Neural cell (in vitro differentiated cells): ENCODE results near the gene NGFR. TPM values are rescaled to one million over a fixed set of nuclear protein-coding genes. Genes with fewer than 3 reads are reported as not detected.

Experiments used
- H2AFZ ChIP-seq: fragments of 200-600, 300-800 bp; sonication (generic), shearing (Covaris generic); 2 replicates; pipeline ENCODE4 v1.6.0; 2014; ENCODE audit warnings: low read depth, mild to moderate bottlenecking, antibody characterized with exemption, low read length, moderate library complexity
- H3F3A ChIP-seq: fragments of 200-600 bp; shearing (Covaris generic); 2 replicates; pipeline ENCODE4 v1.6.1; 2016; ENCODE audit warnings: mild to moderate bottlenecking, moderate library complexity, mixed read lengths, antibody characterized with exemption, low read length; ENCODE audit not compliant: insufficient read depth, poor library complexity, severe bottlenecking
- H3K27ac ChIP-seq: fragments of 200-600, 300-800 bp; sonication (generic), shearing (Covaris generic); 2 replicates; pipeline ENCODE4 v1.5.1; 2014; ENCODE audit warnings: mild to moderate bottlenecking, low read length, moderate library complexity
- H3K27me3 ChIP-seq: fragments of 300-800, 200-600 bp; sonication (generic), shearing (Covaris generic); 2 replicates; pipeline ENCODE4 v1.6.0; 2014; ENCODE audit warnings: mild to moderate bottlenecking, low read depth, low read length, moderate library complexity; ENCODE audit not compliant: insufficient read depth
- H3K36me3 ChIP-seq: fragments of 300-800, 200-600 bp; sonication (generic), shearing (Covaris generic); 2 replicates; pipeline ENCODE4 v1.5.1; 2014; ENCODE audit warnings: mild to moderate bottlenecking, antibody characterized with exemption, low read length, moderate library complexity; ENCODE audit not compliant: insufficient read depth
- H3K4me2 ChIP-seq: fragments of 300-800, 200-600 bp; sonication (generic), shearing (Covaris generic); 2 replicates; pipeline ENCODE4 v1.6.0; 2014; ENCODE audit warnings: mild to moderate bottlenecking, low read length
- H3K4me3 ChIP-seq: fragments of 300-800, 200-600 bp; sonication (generic), shearing (Covaris generic); 2 replicates; pipeline ENCODE4 v1.5.1; 2014; ENCODE audit warnings: mild to moderate bottlenecking, low read length, moderate library complexity
- H3K79me2 ChIP-seq: fragments of 200-600 bp; shearing (Covaris generic); replicated peaks from 2 replicates; pipeline ENCODE4 v1.6.0; 2014; ENCODE audit warnings: mild to moderate bottlenecking, low read length, moderate library complexity; ENCODE audit not compliant: insufficient read depth
- H3K9ac ChIP-seq: fragments of 300-800, 200-600 bp; sonication (generic), shearing (Covaris generic); 2 replicates; pipeline ENCODE4 v1.6.1; 2016; ENCODE audit warnings: mild to moderate bottlenecking, low read length, mixed read lengths
- H3K9me2 ChIP-seq: fragments of 200-600 bp; shearing (Covaris generic); 2 replicates; pipeline ENCODE4 v1.6.1; 2016; ENCODE audit warnings: mild to moderate bottlenecking, low read length, mixed read lengths; ENCODE audit not compliant: insufficient read depth
- H3K9me3 ChIP-seq: fragments of 200-600, 300-800 bp; sonication (generic), shearing (Covaris generic); 2 replicates; pipeline ENCODE4 v1.6.1; 2016; ENCODE audit warnings: mild to moderate bottlenecking, mixed run types, low read length, moderate library complexity, mixed read lengths
- H4K20me1 ChIP-seq: fragments of 200-600 bp; shearing (Covaris generic); 2 replicates; pipeline ENCODE4 v1.6.1; 2016; ENCODE audit warnings: mild to moderate bottlenecking, mixed run types; ENCODE audit not compliant: insufficient read depth
- CTCF ChIP-seq: fragments of 450-650 bp; IDR thresholded peaks from 2 replicates; pipeline ENCODE4 v1.5.1; 2014; ENCODE audit warnings: antibody characterized with exemption, mild to moderate bottlenecking, moderate library complexity; ENCODE audit not compliant: poor library complexity, severe bottlenecking
- EP300 ChIP-seq: fragments of 450-650 bp; conservative IDR thresholded peaks from 2 replicates; pipeline ENCODE4 v1.6.1; 2014; ENCODE audit warnings: antibody characterized with exemption, mild to moderate bottlenecking, moderate library complexity; ENCODE audit not compliant: poor library complexity, severe bottlenecking
- EZH2 ChIP-seq: fragments of 200-600, 300-800 bp; shearing (Covaris generic), sonication (generic); IDR thresholded peaks from 2 replicates; pipeline ENCODE4 v1.6.1; 2014; ENCODE audit warnings: antibody characterized with exemption, low read length, borderline replicate concordance, mild to moderate bottlenecking; ENCODE audit not compliant: insufficient read depth, poor library complexity, severe bottlenecking
- MXI1 ChIP-seq: fragments of 450-650 bp; conservative IDR thresholded peaks from 2 replicates; pipeline ENCODE4 v1.6.1; 2014; ENCODE audit warnings: antibody characterized with exemption, mild to moderate bottlenecking; ENCODE audit not compliant: poor library complexity, severe bottlenecking
- POLR2AphosphoS5 ChIP-seq: IDR thresholded peaks from 2 replicates; pipeline ENCODE4 v1.6.1; 2012
- RAD21 ChIP-seq: fragments of 450-650 bp; conservative IDR thresholded peaks from 2 replicates; pipeline ENCODE4 v1.6.1; 2014; ENCODE audit warnings: antibody characterized with exemption, mild to moderate bottlenecking, moderate library complexity
- REST ChIP-seq: IDR thresholded peaks from 2 replicates; pipeline ENCODE4 v1.6.1; 2012; ENCODE audit warnings: borderline replicate concordance
- SMC3 ChIP-seq: fragments of 450-650 bp; conservative IDR thresholded peaks from 2 replicates; pipeline ENCODE4 v1.6.1; 2014; ENCODE audit warnings: antibody characterized with exemption, mild to moderate bottlenecking, moderate library complexity; ENCODE audit not compliant: poor library complexity
- TAF1 ChIP-seq: IDR thresholded peaks from 2 replicates; pipeline ENCODE4 v1.6.1; 2012; ENCODE audit warnings: low read depth
- polyA plus RNA-seq: library from polyadenylated mRNA; depleted of rRNA; stranded (reverse); fragments of >200 nt; gene quantifications from 2 replicates; pipeline ENCODE4 v1.2.3, GENCODE V29; 2014

Gene NGFR
- polyA plus RNA-seq, 1 donor from 2014 or later = 3.6 TPM

GRCh38 chr17:49546546-49547535 lies 51.7 kb downstream of the NGFR start:
- H3K27me3 ChIP-seq = no peaks in the 10 kb centered on the region
- no peaks in the 10 kb centered on the region for H3F3A ChIP-seq
- no peaks in the 10 kb centered on the region for H4K20me1 ChIP-seq
- no peaks in the 10 kb centered on the region for H3K79me2 ChIP-seq
- H3K36me3 ChIP-seq = no peaks in the 10 kb centered on the region
- H3K9me3 ChIP-seq = no peaks in the 10 kb centered on the region
- H3K4me3 ChIP-seq = no peak overlapping the region
- no peak overlapping the region for H2AFZ ChIP-seq
- no peak overlapping the region for H3K9ac ChIP-seq
- H3K4me2 ChIP-seq = no peak overlapping the region
- TF ChIP-seq TAF1 = no peak
- no peak for TF ChIP-seq MXI1
- TF ChIP-seq RAD21 = no peak
- no peak for TF ChIP-seq REST
- no peak for TF ChIP-seq EZH2
- no peak for TF ChIP-seq POLR2AphosphoS5
- no peak for TF ChIP-seq CTCF
- TF ChIP-seq EP300 = no peak
- TF ChIP-seq SMC3 = no peak
- H3K9me2 ChIP-seq = no peaks in the 10 kb centered on the region
- no peak overlapping the region for H3K27ac ChIP-seq

- Histone ChIP-seq H4K20me1 (no peaks in the 10 kb centered on the region), H3K27ac (no peak overlapping the region), H3K27me3 (no peaks in the 10 kb centered on the region), H2AFZ (no peak overlapping the region), H3K36me3 (no peaks in the 10 kb centered on the region), H3K4me3 (no peak overlapping the region), H3F3A (no peaks in the 10 kb centered on the region), H3K9me3 (no peaks in the 10 kb centered on the region), H3K9ac (no peak overlapping the region), H3K79me2 (no peaks in the 10 kb centered on the region), H3K9me2 (no peaks in the 10 kb centered on the region), H3K4me2 (no peak overlapping the region)
- TF ChIP-seq EZH2 (no peak), POLR2AphosphoS5 (no peak), REST (no peak)
Observed at GRCh38 chr17:49547566-49547965, 52.5 kb downstream of the NGFR start.
